PC-3 (cell line): ENCODE results near the gene UBASH3B. TPM values are rescaled to one million over a fixed set of nuclear protein-coding genes. Genes with fewer than 3 reads are reported as not detected.

Experiments
- ATAC-seq: fragments of 200-7000 bp; cut with Tn5 transposase; 2 replicates; pipeline ENCODE4 v1.9.1; 2020; ENCODE audit warnings: mild to moderate bottlenecking, moderate library complexity
- BruUV-seq: library from RNA; stranded (reverse); fragments of 400-500 nt; replicated peaks from 2 replicates; lab custom pipeline; 2021; lab: Mats Ljungman, UMichigan
- CTCF ChIA-PET: fragments of 300-600 bp; sonication (Branson Sonifier 250); formaldehyde crosslinking; loops from one replicate; lab custom pipeline; 2022; ENCODE audit warnings: antibody characterized with exemption; lab: Charles Lee
- POLR2A ChIA-PET: fragments of 300-600 bp; sonication (Branson Sonifier 250); formaldehyde crosslinking; loops from one replicate; lab custom pipeline; 2022; ENCODE audit warnings: antibody characterized with exemption; ENCODE audit not compliant: unreplicated experiment; lab: Charles Lee
- DNase-seq: peaks from one replicate; pipeline ENCODE4 v3.0.0-alpha.2; 2015
- H2AFZ ChIP-seq: fragments of 300-600 bp; sonication (generic); 2 replicates; pipeline ENCODE4 v1.6.0; 2016; ENCODE audit warnings: antibody characterized with exemption, low read length
- H3F3A ChIP-seq: fragments of 300-600 bp; sonication (generic); one replicate; pipeline ENCODE4 v1.6.0; 2017; ENCODE audit warnings: antibody characterized with exemption, low read length, control low read depth, mild to moderate bottlenecking; ENCODE audit not compliant: unreplicated experiment
- H3K27ac ChIP-seq: fragments of 300-600 bp; sonication (generic); 2 replicates; pipeline ENCODE4 v1.5.1; 2016; ENCODE audit warnings: mild to moderate bottlenecking, low read length
- H3K27me3 ChIP-seq: fragments of 300-600 bp; sonication (generic); 2 replicates; pipeline ENCODE4 v1.6.1; 2016; ENCODE audit warnings: low read length, mixed read lengths
- H3K36me3 ChIP-seq: fragments of 300-600 bp; sonication (generic); 2 replicates; pipeline ENCODE4 v1.6.1; 2016; ENCODE audit warnings: low read depth, mixed run types, low read length, mixed read lengths
- H3K4me1 ChIP-seq: fragments of 300-600 bp; sonication (generic); 2 replicates; pipeline ENCODE4 v1.5.1; 2016; ENCODE audit warnings: low read length; ENCODE audit not compliant: insufficient read depth
- H3K4me2 ChIP-seq: fragments of 300-600 bp; sonication (generic); 2 replicates; pipeline ENCODE4 v1.6.0; 2016; ENCODE audit warnings: low read length
- H3K4me3 ChIP-seq: fragments of 300-600 bp; sonication (generic); 2 replicates; pipeline ENCODE4 v1.5.1; 2016; ENCODE audit warnings: mild to moderate bottlenecking, low read length, mixed read lengths
- H3K79me2 ChIP-seq: fragments of 300-600 bp; sonication (generic); 2 replicates; pipeline ENCODE4 v1.6.1; 2017; ENCODE audit warnings: low read length, mixed read lengths
- H3K9ac ChIP-seq: fragments of 300-600 bp; sonication (generic); 2 replicates; pipeline ENCODE4 v1.6.0; 2016; ENCODE audit warnings: mild to moderate bottlenecking, low read length
- H3K9me2 ChIP-seq: fragments of 300-600 bp; sonication (generic); replicated peaks from 2 replicates; pipeline ENCODE4 v1.6.1; 2016; ENCODE audit warnings: mixed run types, low read length, mixed read lengths
- H3K9me3 ChIP-seq: fragments of 300-600 bp; sonication (generic); 2 replicates; pipeline ENCODE4 v1.6.1; 2016; ENCODE audit warnings: low read length, mixed read lengths
- H4K20me1 ChIP-seq: fragments of 300-600 bp; sonication (generic); 2 replicates; pipeline ENCODE4 v1.6.1; 2016; ENCODE audit warnings: low read length, mixed read lengths
- EZH2 ChIP-seq: fragments of 300-600 bp; sonication (generic); IDR thresholded peaks from one replicate; pipeline ENCODE4 v1.6.1; 2017; ENCODE audit warnings: antibody characterized with exemption, mild to moderate bottlenecking, low read length; ENCODE audit not compliant: unreplicated experiment
- EZH2phosphoT487 ChIP-seq: fragments of 300-600 bp; sonication (generic); IDR thresholded peaks from 2 replicates; pipeline ENCODE4 v1.6.1; 2018; ENCODE audit warnings: mild to moderate bottlenecking, antibody characterized with exemption, low read length, borderline replicate concordance
- intact Hi-C: fragments of 100-400 bp; cut with micrococcal nuclease; formaldehyde crosslinking; loops from 2 replicates; pipeline ENCODE4 v1.9.0; 2023
- total RNA-seq: library from RNA; depleted of rRNA; stranded (reverse); fragments of >200 nt; gene quantifications from 2 replicates; pipeline ENCODE4 v1.2.3, GENCODE V29; 2014
- TF ChIP-seq, protein P1 (sequence below): fragments of 300-600 bp; sonication (generic); conservative IDR thresholded peaks from 2 replicates; pipeline ENCODE4 v1.5.1; 2017; ENCODE audit warnings: antibody characterized with exemption, low read depth, mild to moderate bottlenecking, low read length

Gene UBASH3B
- total RNA-seq, 1 experiment from 2014 or later = 178 TPM

DNA sequence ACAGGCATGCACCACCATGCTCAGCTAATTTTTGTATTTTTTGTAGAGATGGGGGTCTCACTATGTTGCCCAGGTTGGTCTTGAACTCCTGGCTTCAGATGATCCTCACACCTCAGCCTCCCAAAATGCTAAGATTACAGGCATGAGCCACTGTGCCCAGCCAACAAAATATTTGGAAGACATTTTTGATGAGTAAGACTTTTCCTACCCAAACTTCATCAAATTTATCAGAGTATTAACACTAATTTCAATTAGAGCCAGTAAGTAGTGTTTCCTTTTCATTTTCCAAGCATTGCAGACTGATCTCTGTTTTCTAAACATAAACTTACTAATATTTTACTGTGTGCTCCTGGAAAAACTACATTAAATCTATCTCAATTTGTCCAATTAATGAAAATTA lies 181.4 kb downstream of the UBASH3B start:
- no peaks in the 10 kb centered on the region for H4K20me1 ChIP-seq
- ChIA-PET POLR2A (no interaction called here), CTCF (no interaction called here)
- no peaks in the 10 kb centered on the region for H3K9me2 ChIP-seq
- DNase-seq (no peak), ATAC-seq (no peak)
- no peaks in the 10 kb centered on the region for H3K79me2 ChIP-seq
- H3K27me3 ChIP-seq = no peaks in the 10 kb centered on the region
- H3K27ac ChIP-seq = no peak overlapping the region
- no peaks in the 10 kb centered on the region for H3K36me3 ChIP-seq
- no peaks in the 10 kb centered on the region for H3K9me3 ChIP-seq
- no peaks in the 10 kb centered on the region for H3F3A ChIP-seq
- no peaks in the 10 kb centered on the region for H3K4me1 ChIP-seq
- H2AFZ ChIP-seq = no peak overlapping the region
- intact Hi-C loops = no loop called here
- no TSS peak for BruUV-seq
- TF ChIP-seq EZH2 (no peak), EZH2phosphoT487 (no peak)
- TF ChIP-seq, protein P1, sequence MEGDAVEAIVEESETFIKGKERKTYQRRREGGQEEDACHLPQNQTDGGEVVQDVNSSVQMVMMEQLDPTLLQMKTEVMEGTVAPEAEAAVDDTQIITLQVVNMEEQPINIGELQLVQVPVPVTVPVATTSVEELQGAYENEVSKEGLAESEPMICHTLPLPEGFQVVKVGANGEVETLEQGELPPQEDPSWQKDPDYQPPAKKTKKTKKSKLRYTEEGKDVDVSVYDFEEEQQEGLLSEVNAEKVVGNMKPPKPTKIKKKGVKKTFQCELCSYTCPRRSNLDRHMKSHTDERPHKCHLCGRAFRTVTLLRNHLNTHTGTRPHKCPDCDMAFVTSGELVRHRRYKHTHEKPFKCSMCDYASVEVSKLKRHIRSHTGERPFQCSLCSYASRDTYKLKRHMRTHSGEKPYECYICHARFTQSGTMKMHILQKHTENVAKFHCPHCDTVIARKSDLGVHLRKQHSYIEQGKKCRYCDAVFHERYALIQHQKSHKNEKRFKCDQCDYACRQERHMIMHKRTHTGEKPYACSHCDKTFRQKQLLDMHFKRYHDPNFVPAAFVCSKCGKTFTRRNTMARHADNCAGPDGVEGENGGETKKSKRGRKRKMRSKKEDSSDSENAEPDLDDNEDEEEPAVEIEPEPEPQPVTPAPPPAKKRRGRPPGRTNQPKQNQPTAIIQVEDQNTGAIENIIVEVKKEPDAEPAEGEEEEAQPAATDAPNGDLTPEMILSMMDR = no peak
- no peak overlapping the region for H3K4me3 ChIP-seq
- no peak overlapping the region for H3K4me2 ChIP-seq
- H3K9ac ChIP-seq = no peak overlapping the region

GRCh38 chr11:122837528-122838346 lies 182.2 kb downstream of the UBASH3B start:
- H3K9ac ChIP-seq = no peak overlapping the region
- no peaks in the 10 kb centered on the region for H3K9me2 ChIP-seq
- H3K9me3 ChIP-seq = no peaks in the 10 kb centered on the region
- no peak overlapping the region for H3K4me3 ChIP-seq
- H3K4me2 ChIP-seq = no peak overlapping the region
- no peak overlapping the region for H2AFZ ChIP-seq
- ATAC-seq = no peak
- CTCF ChIA-PET = no interaction called here
- H3K4me1 ChIP-seq = no peaks in the 10 kb centered on the region
- H3F3A ChIP-seq = no peaks in the 10 kb centered on the region
- no peaks in the 10 kb centered on the region for H3K79me2 ChIP-seq
- H4K20me1 ChIP-seq = no peaks in the 10 kb centered on the region
- POLR2A ChIA-PET = no interaction called here
- no peak for TF ChIP-seq EZH2phosphoT487
- TF ChIP-seq EZH2 = no peak
- TF ChIP-seq, protein P1 = no peak
- no peak overlapping the region for H3K27ac ChIP-seq
- intact Hi-C loops = no loop called here
- BruUV-seq = no TSS peak
- no peaks in the 10 kb centered on the region for H3K27me3 ChIP-seq
- DNase-seq = no peak
- no peaks in the 10 kb centered on the region for H3K36me3 ChIP-seq
